Esophagus muscularis mucosa (tissue), 4 donors: ENCODE measurements around the gene CAMKV.

Experiments
- EP300 ChIP-seq: sonication (generic); formaldehyde crosslinking; IDR thresholded peaks from one replicate; pipeline ENCODE4 v1.6.1; 2017; ENCODE audit warnings: antibody characterized with exemption
- POLR2A ChIP-seq: fragments of 450-650 bp; IDR thresholded peaks from one replicate; pipeline ENCODE4 v1.6.1; 2017; ENCODE audit warnings: antibody characterized with exemption, moderate library complexity, mild to moderate bottlenecking, low read depth
- POLR2AphosphoS5 ChIP-seq, 2 donors: sonication (generic); formaldehyde crosslinking; IDR thresholded peaks; one replicate each; pipeline ENCODE4 v1.6.1; 2017; ENCODE audit warnings: antibody characterized with exemption in 2 of 2
- TF ChIP-seq, protein P1 (sequence below), 3 experiments: fragments of 200-600 bp in 2 of 3; fragments of 450-650 bp in 1 of 3; sonication (generic) in 2 of 3; IDR thresholded peaks; one replicate each; pipeline ENCODE4 v1.5.1; 2017 to 2019; ENCODE audit warnings: antibody characterized with exemption in 3 of 3, mild to moderate bottlenecking in 2 of 3, moderate library complexity in 1 of 3

DNA sequence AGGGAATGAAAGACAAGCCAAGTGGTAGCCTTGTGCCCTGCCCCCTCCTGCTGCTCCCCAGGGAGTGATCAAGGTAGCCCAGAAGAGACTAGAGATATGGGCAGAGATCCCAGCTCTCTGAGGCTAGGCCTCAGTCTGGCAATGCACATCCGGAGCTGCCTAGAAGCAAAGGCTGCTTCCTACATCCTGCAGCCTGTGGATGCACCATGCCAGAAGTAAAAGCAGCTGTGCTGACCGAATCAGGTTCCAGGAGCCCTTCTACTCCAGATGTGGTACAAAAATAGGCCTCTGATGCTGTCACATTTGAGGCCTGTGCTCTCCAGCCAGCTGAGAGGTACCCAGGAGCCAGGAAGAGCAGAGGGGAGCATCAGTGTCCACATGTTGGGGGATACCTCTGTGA is 29.3 kb downstream of the CAMKV start:
- TF ChIP-seq, protein P1, sequence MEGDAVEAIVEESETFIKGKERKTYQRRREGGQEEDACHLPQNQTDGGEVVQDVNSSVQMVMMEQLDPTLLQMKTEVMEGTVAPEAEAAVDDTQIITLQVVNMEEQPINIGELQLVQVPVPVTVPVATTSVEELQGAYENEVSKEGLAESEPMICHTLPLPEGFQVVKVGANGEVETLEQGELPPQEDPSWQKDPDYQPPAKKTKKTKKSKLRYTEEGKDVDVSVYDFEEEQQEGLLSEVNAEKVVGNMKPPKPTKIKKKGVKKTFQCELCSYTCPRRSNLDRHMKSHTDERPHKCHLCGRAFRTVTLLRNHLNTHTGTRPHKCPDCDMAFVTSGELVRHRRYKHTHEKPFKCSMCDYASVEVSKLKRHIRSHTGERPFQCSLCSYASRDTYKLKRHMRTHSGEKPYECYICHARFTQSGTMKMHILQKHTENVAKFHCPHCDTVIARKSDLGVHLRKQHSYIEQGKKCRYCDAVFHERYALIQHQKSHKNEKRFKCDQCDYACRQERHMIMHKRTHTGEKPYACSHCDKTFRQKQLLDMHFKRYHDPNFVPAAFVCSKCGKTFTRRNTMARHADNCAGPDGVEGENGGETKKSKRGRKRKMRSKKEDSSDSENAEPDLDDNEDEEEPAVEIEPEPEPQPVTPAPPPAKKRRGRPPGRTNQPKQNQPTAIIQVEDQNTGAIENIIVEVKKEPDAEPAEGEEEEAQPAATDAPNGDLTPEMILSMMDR (IDR thresholded peaks at IDR 0.05): no peak
- TF ChIP-seq POLR2A: no peak
- no peak for TF ChIP-seq EP300
- TF ChIP-seq POLR2AphosphoS5 (IDR thresholded peaks at IDR 0.05): no peak
